ENCODE measurements around the gene FAF1.

GRCh38 chr1:50841791-50842387 lies 118.2 kb downstream of the FAF1 start:
- TF ChIP-seq CTCF (IDR thresholded peaks at IDR 0.05; ENCODE audit: extremely low read depth in 1 of 2, insufficient read depth in 1 of 2, low read depth in 1 of 2, low read length in 2 of 2) (no peak), EZH2 (IDR thresholded peaks at IDR 0.05; ENCODE audit: borderline replicate concordance, low read depth, low read length, severe bottlenecking) (no peak), FOS (IDR thresholded peaks at IDR 0.05; ENCODE audit: borderline replicate concordance, insufficient read depth, low read length) (no peak), POLR2AphosphoS5 (IDR thresholded peaks at IDR 0.05; ENCODE audit: insufficient read depth, low read depth, low read length) (no peak), POLR2A (IDR thresholded peaks at IDR 0.05; ENCODE audit: low read depth, low read length) (no peak), GATA2 (IDR thresholded peaks at IDR 0.05; ENCODE audit: insufficient read depth, insufficient read length, low read depth, low read length) (no peak)
